ENCODE measurements around the gene CDC42EP5. TPM values are rescaled to one million over a fixed set of nuclear protein-coding genes. Genes with fewer than 3 reads are reported as not detected.

CDC42EP5 gene
- total RNA-seq, 2 experiments from 2014 or later, result not detected

- Histone ChIP-seq H3K9me3 (ENCODE audit: low read length) (no peaks in the 10 kb centered on the region), H3K4me2 (ENCODE audit: low read length) (no peak overlapping the region), H3K9me2 (ENCODE audit: insufficient read depth, low read length) (no peaks in the 10 kb centered on the region), H3K27ac (ENCODE audit: low read depth, low read length, poor library complexity, severe bottlenecking) (no peak overlapping the region), H2AFZ (ENCODE audit: low read length) (no peak overlapping the region), H3K79me2 (ENCODE audit: insufficient read depth, low read depth, low read length) (no peaks in the 10 kb centered on the region), H3K4me1 (ENCODE audit: insufficient read depth, low read length, poor library complexity, severe bottlenecking) (peaks cover 9% of the 10 kb centered on the region), H3K36me3 (ENCODE audit: insufficient read depth, low read length) (no peaks in the 10 kb centered on the region), H3K4me3 (ENCODE audit: low read depth, low read length, poor library complexity, severe bottlenecking) (no peak overlapping the region), H4K20me1 (ENCODE audit: insufficient read depth, low read length) (no peaks in the 10 kb centered on the region)
- ChIA-PET CTCF (ENCODE audit: unreplicated experiment) (no interaction called here), POLR2A (no interaction called here)
- no peak for TF ChIP-seq EZH2phosphoT487 (IDR thresholded peaks at IDR 0.05; ENCODE audit: borderline replicate concordance, low read depth, low read length)
- TF ChIP-seq, protein P1, sequence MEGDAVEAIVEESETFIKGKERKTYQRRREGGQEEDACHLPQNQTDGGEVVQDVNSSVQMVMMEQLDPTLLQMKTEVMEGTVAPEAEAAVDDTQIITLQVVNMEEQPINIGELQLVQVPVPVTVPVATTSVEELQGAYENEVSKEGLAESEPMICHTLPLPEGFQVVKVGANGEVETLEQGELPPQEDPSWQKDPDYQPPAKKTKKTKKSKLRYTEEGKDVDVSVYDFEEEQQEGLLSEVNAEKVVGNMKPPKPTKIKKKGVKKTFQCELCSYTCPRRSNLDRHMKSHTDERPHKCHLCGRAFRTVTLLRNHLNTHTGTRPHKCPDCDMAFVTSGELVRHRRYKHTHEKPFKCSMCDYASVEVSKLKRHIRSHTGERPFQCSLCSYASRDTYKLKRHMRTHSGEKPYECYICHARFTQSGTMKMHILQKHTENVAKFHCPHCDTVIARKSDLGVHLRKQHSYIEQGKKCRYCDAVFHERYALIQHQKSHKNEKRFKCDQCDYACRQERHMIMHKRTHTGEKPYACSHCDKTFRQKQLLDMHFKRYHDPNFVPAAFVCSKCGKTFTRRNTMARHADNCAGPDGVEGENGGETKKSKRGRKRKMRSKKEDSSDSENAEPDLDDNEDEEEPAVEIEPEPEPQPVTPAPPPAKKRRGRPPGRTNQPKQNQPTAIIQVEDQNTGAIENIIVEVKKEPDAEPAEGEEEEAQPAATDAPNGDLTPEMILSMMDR (conservative IDR thresholded peaks at IDR 0.05; ENCODE audit: low read length), result no peak
- no peak for DNase-seq (ENCODE audit: low spot score)
- intact Hi-C loops (cut with micrococcal nuclease; ENCODE audit: unreplicated experiment), result no loop called here
- no TSS peak for BruUV-seq (replicated peaks)
Observed at GRCh38 chr19:54415901-54416673, 57.0 kb downstream of the CDC42EP5 start.

DNA sequence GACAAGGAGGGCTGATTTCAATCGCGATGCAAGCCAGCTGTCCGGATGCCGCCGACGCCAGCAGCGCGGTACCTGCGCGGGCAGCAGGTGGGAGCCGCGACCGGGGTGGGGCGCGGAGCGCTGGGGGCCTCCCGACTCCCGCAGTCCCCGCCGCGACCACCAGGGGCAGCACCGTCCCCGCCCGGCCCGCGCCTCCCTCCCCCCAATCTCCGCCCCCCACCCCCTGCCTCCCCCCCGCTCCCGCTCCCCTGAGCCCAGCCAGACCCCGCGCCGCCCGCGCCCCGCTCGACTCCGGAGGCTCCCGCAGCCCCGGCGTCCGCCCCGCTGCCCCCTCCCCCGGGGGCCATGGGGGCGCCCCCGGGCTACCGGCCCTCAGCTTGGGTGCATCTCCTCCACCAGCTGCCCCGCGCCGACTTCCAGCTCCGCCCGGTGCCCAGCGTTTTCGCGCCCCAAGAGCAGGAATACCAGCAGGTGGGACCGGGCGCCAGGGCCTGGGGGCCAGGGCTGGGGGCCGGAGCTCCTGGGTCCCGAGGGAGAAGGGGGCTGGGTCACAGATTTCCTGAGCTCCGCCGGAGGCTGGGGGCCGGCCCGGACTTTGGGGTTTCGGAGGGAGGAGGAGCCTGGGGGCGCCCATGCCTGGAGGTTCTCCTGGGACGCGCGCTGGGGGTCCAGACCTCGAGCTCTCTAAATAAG, 57.7 kb downstream of the CDC42EP5 start, which contains the start of gene TTYH1:
Gene TTYH1, plus strand, starts transcription at position 257 of the 693 bp plus-strand sequence. Its CDS starts 89 bp downstream, at position 346.
- no peaks in the 10 kb centered on the region for H4K20me1 ChIP-seq (ENCODE audit: insufficient read depth, low read length)
- no peak for TF ChIP-seq EZH2phosphoT487 (IDR thresholded peaks at IDR 0.05; ENCODE audit: borderline replicate concordance, low read depth, low read length)
- TF ChIP-seq, protein P1 (conservative IDR thresholded peaks at IDR 0.05; ENCODE audit: low read length), result peak; percentile 35; the same call in 1 of the 2 replicates
- peaks cover 9% of the 10 kb centered on the region for H3K4me1 ChIP-seq (ENCODE audit: insufficient read depth, low read length, poor library complexity, severe bottlenecking)
- ChIA-PET CTCF (ENCODE audit: unreplicated experiment) (no interaction called here), POLR2A (no interaction called here)
- no peaks in the 10 kb centered on the region for H3K36me3 ChIP-seq (ENCODE audit: insufficient read depth, low read length)
- H3K4me2 ChIP-seq (ENCODE audit: low read length), result no peak within 1 kb of the TSS
- no peak within 1 kb of the TSS for H2AFZ ChIP-seq (ENCODE audit: low read length)
- H3K9me3 ChIP-seq (ENCODE audit: low read length), result no peaks in the 10 kb centered on the region
- H3K79me2 ChIP-seq (ENCODE audit: insufficient read depth, low read depth, low read length), result no peaks in the 10 kb centered on the region
- no peak for DNase-seq (ENCODE audit: low spot score)
- H3K9me2 ChIP-seq (ENCODE audit: insufficient read depth, low read length), result no peaks in the 10 kb centered on the region
- H3K4me3 ChIP-seq (ENCODE audit: low read depth, low read length, poor library complexity, severe bottlenecking), result no peak within 1 kb of the TSS
- no TSS peak for BruUV-seq (replicated peaks)
- intact Hi-C loops (cut with micrococcal nuclease; ENCODE audit: unreplicated experiment), result no loop called here
- H3K27ac ChIP-seq (ENCODE audit: low read depth, low read length, poor library complexity, severe bottlenecking), result no peak within 1 kb of the TSS

Small RNAs within 50 kb of the gene (small RNA-seq; reads per million reads assigned to genes)
- gene AC245884.3, result not detected

Other genes starting within 250 kb of the CDC42EP5 start
- gene LILRA6, start 230.5 kb downstream of the CDC42EP5 start, total RNA-seq (2014; rRNA removed; shearing (Covaris generic)), result not detected in 2 replicates
- not detected in 2 replicates for gene LILRA6, start 230.5 kb downstream of the CDC42EP5 start, total RNA-seq (2022)
- gene LILRB5, start 216.0 kb downstream of the CDC42EP5 start, total RNA-seq (2014; rRNA removed; shearing (Covaris generic)), result not detected in 2 replicates
- not detected in 2 replicates for gene LILRB5, start 216.0 kb downstream of the CDC42EP5 start, total RNA-seq (2022)
- not detected in 2 replicates for gene LILRB2, start 192.2 kb downstream of the CDC42EP5 start, total RNA-seq (2014; rRNA removed; shearing (Covaris generic))
- not detected in 2 replicates for gene LILRB2, start 192.2 kb downstream of the CDC42EP5 start, total RNA-seq (2022)
- gene LILRA5, start 160.1 kb downstream of the CDC42EP5 start, total RNA-seq (2014; rRNA removed; shearing (Covaris generic)), result not detected in 2 replicates
- gene LILRA5, start 160.1 kb downstream of the CDC42EP5 start, total RNA-seq (2022), result not detected in 2 replicates
- gene LILRA4, start 134.1 kb downstream of the CDC42EP5 start, total RNA-seq (2014; rRNA removed; shearing (Covaris generic)), result not detected in 2 replicates
- not detected in 2 replicates for gene LILRA4, start 134.1 kb downstream of the CDC42EP5 start, total RNA-seq (2022)
- gene LAIR1, start 108.4 kb downstream of the CDC42EP5 start, total RNA-seq (2014; rRNA removed; shearing (Covaris generic)), result not detected in 2 replicates
- gene LAIR1, start 108.4 kb downstream of the CDC42EP5 start, total RNA-seq (2022), result 3.9 and 4.3 TPM in 2 replicates
- gene TTYH1, start 57.8 kb downstream of the CDC42EP5 start, total RNA-seq (2014; rRNA removed; shearing (Covaris generic)), result not detected in 2 replicates
- 0.53 TPM in 1 of 2 replicates, not detected in the other for gene TTYH1, start 57.8 kb downstream of the CDC42EP5 start, total RNA-seq (2022)
- 55.7 and 63.2 TPM in 2 replicates for gene LENG8, start 24.1 kb downstream of the CDC42EP5 start, total RNA-seq (2014; rRNA removed; shearing (Covaris generic))
- 137 and 170 TPM in 2 replicates for gene LENG8, start 24.1 kb downstream of the CDC42EP5 start, total RNA-seq (2022)
- 4.1 and 6.0 TPM in 2 replicates for gene LENG9, start 9.5 kb downstream of the CDC42EP5 start, total RNA-seq (2014; rRNA removed; shearing (Covaris generic))
- gene LENG9, start 9.5 kb downstream of the CDC42EP5 start, total RNA-seq (2022), result 1.8 and 3.6 TPM in 2 replicates
- gene LAIR2, start 29.5 kb upstream of the CDC42EP5 start, total RNA-seq (2014; rRNA removed; shearing (Covaris generic)), result not detected in 2 replicates
- not detected in 2 replicates for gene LAIR2, start 29.5 kb upstream of the CDC42EP5 start, total RNA-seq (2022)
- gene LILRA2, start 100.5 kb upstream of the CDC42EP5 start, total RNA-seq (2014; rRNA removed; shearing (Covaris generic)), result 0.38 and 0.44 TPM in 2 replicates
- gene LILRA2, start 100.5 kb upstream of the CDC42EP5 start, total RNA-seq (2022), result 5.0 and 5.5 TPM in 2 replicates
- gene LILRA1, start 120.3 kb upstream of the CDC42EP5 start, total RNA-seq (2014; rRNA removed; shearing (Covaris generic)), result not detected in 2 replicates
- not detected in 2 replicates for gene LILRA1, start 120.3 kb upstream of the CDC42EP5 start, total RNA-seq (2022)
- not detected in 2 replicates for gene LILRB1, start 157.2 kb upstream of the CDC42EP5 start, total RNA-seq (2014; rRNA removed; shearing (Covaris generic))
- gene LILRB1, start 157.2 kb upstream of the CDC42EP5 start, total RNA-seq (2022), result 4.5 and 5.8 TPM in 2 replicates
- gene LILRB4, start 189.7 kb upstream of the CDC42EP5 start, total RNA-seq (2014; rRNA removed; shearing (Covaris generic)), result 0.82 and 1.4 TPM in 2 replicates
- gene LILRB4, start 189.7 kb upstream of the CDC42EP5 start, total RNA-seq (2022), result 3.0 and 6.2 TPM in 2 replicates

Data from OCI-LY7 (cell line).